GM12892 (cell line): ENCODE data around the gene TOP3A. TPM values are rescaled to one million over a fixed set of nuclear protein-coding genes. Genes with fewer than 3 reads are reported as not detected.

Experiments used
- DNase-seq: peaks from one replicate; pipeline ENCODE4 v3.0.0; 2011; ENCODE audit not compliant: insufficient read length
- FAIRE-seq: peaks from 2 replicates; lab custom pipeline; 2011; peaks lifted over from hg19 to GRCh38; lab: Jason Lieb, UNC
- POLR2A ChIP-seq: IDR thresholded peaks from 2 replicates; pipeline ENCODE4 v1.6.1; 2011; ENCODE audit warnings: low read depth, low read length, control low read depth
- POLR2AphosphoS5 ChIP-seq: IDR thresholded peaks from 2 replicates; pipeline ENCODE4 v1.6.1; 2011; ENCODE audit warnings: low read depth, low read length, control low read depth
- TAF1 ChIP-seq: IDR thresholded peaks from 2 replicates; pipeline ENCODE4 v1.6.1; 2011; ENCODE audit warnings: low read depth, mild to moderate bottlenecking, control low read depth, low read length, borderline replicate concordance
- polyA plus RNA-seq: library from polyadenylated mRNA; unstranded; fragments of >200 nt; gene quantifications from one replicate; pipeline ENCODE4 v1.2.1, GENCODE V29; 2012; ENCODE audit warnings: missing spikeins, inconsistent platforms; ENCODE audit not compliant: missing spikeins

Gene TOP3A, protein sequence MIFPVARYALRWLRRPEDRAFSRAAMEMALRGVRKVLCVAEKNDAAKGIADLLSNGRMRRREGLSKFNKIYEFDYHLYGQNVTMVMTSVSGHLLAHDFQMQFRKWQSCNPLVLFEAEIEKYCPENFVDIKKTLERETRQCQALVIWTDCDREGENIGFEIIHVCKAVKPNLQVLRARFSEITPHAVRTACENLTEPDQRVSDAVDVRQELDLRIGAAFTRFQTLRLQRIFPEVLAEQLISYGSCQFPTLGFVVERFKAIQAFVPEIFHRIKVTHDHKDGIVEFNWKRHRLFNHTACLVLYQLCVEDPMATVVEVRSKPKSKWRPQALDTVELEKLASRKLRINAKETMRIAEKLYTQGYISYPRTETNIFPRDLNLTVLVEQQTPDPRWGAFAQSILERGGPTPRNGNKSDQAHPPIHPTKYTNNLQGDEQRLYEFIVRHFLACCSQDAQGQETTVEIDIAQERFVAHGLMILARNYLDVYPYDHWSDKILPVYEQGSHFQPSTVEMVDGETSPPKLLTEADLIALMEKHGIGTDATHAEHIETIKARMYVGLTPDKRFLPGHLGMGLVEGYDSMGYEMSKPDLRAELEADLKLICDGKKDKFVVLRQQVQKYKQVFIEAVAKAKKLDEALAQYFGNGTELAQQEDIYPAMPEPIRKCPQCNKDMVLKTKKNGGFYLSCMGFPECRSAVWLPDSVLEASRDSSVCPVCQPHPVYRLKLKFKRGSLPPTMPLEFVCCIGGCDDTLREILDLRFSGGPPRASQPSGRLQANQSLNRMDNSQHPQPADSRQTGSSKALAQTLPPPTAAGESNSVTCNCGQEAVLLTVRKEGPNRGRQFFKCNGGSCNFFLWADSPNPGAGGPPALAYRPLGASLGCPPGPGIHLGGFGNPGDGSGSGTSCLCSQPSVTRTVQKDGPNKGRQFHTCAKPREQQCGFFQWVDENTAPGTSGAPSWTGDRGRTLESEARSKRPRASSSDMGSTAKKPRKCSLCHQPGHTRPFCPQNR
- polyA plus RNA-seq: 23.8 TPM

- FAIRE-seq: peak; percentile 97
- DNase-seq: peak; percentile 78
- TF ChIP-seq TAF1: peak; percentile 78
- peak; percentile 59; the same call in 1 of the 2 replicates for TF ChIP-seq POLR2AphosphoS5
- peak; percentile 68 for TF ChIP-seq POLR2A
These were observed at the start of gene TOP3A, which contains the start of gene SMCR8 for GRCh38 chr17:18314731-18315561. Gene TOP3A (minus strand): TSS chr17:18314994. CDS start chr17:18314778, 216 bp downstream. Gene SMCR8 (plus strand): TSS chr17:18315293. CDS start chr17:18315790, 497 bp downstream.

- DNase-seq (no peak), FAIRE-seq (no peak)
- TF ChIP-seq TAF1: no peak
- no peak for TF ChIP-seq POLR2A
These were observed 49.4 kb upstream of the TOP3A start for GRCh38 chr17:18364166-18364565.

DNA sequence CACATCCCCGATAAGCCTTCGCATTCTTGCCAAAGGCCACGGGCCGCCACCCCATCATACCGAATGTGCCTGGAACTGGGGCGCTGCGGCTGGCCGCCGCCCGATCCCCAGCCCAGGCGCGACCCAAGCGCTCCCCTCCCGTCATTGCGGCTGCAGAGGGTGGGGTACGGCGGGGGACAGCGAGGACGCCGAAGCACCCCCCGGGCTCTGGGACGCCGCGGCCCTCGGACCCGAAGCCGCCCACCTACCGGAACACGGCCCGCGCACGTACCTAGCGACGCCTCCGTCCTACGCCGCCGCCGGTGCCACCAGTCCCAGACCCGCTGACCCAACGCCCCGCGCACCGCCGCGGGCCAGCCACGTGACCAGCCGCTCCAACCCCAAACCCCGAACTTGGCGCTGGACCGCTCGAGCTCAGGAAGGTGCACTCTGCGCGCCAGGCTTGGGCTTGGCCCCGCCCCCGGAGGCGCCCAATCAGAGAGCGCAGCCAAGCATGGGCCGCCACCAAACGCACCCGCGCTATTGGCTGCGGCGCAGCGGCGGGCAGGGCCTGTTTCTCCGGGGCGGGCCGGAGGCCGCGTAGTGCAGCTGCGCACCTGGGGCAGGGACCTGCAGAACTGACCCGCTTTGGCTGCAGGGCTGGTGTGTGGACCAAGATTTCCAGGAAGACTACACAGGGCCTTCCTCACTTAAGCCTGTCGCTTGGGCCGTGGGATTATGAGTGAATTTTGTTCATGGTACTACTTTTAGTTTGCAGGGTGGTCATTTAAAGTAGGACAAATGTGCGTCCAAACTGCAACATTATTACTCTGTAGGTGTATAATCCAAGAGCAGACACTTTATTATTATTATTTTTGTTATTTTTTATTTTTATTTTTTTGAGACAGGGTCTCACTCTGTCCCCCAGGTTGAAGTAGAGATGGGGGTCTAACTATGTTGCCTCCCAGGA, 48.6 kb upstream of the TOP3A start, which contains the start of gene SHMT1:
SHMT1 (minus strand) TSS at position 450 of the 949 bp plus-strand sequence. CDS start 7,569 bp downstream, outside the sequence.
- FAIRE-seq (peak; percentile 99), DNase-seq (peak; percentile 96)
- peak; percentile 60; the same call in 1 of the 2 replicates for TF ChIP-seq POLR2AphosphoS5
- no peak for TF ChIP-seq TAF1
- peak; percentile 72; the same call in 1 of the 2 replicates for TF ChIP-seq POLR2A

GRCh38 chr17:18362698-18363100, 47.9 kb upstream of the TOP3A start:
- TF ChIP-seq POLR2AphosphoS5 (no peak), TAF1 (no peak), POLR2A (no peak)
- DNase-seq (no peak), FAIRE-seq (peak; percentile 53)

- no peak for FAIRE-seq
- TF ChIP-seq POLR2A (no peak), TAF1 (no peak), POLR2AphosphoS5 (no peak)
- no peak for DNase-seq
These were observed 47.3 kb upstream of the TOP3A start for GRCh38 chr17:18361837-18362697.

- TF ChIP-seq POLR2AphosphoS5 (no peak), TAF1 (no peak), POLR2A (no peak)
- DNase-seq: no peak
- FAIRE-seq: no peak
These were observed 45.7 kb upstream of the TOP3A start for GRCh38 chr17:18360518-18360917.

DNA sequence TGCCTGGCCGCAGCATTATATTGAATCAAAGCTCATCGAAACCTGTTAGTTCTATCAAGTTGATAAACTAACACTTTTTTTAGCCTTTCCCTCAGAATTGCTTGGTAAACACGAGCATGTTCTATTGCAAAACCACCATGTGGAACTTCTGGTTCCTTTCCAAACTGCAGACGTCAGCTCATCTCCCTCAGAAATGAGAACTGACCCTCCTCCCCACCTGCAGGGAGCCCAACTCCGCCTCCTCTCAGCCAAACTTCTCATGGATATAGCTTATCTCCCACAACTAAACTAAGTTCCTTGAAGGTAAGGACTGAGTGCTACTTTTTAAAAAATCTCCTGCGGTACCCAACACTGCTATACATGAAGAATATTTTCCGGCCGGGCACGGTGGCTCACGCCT, 41.8 kb upstream of the TOP3A start:
- FAIRE-seq (no peak), DNase-seq (no peak)
- TF ChIP-seq POLR2AphosphoS5 (no peak), TAF1 (no peak), POLR2A (no peak)

- no peak for FAIRE-seq
- no peak for DNase-seq
- TF ChIP-seq TAF1 (no peak), POLR2AphosphoS5 (no peak), POLR2A (no peak)
These were observed 38.7 kb upstream of the TOP3A start for GRCh38 chr17:18353541-18353940.

- FAIRE-seq: no peak
- TF ChIP-seq POLR2AphosphoS5 (no peak), POLR2A (no peak), TAF1 (no peak)
- no peak for DNase-seq
These were observed 29.2 kb upstream of the TOP3A start for GRCh38 chr17:18344021-18344420.
